ENCODE results near the gene SEMA6A. TPM values are rescaled to one million over a fixed set of nuclear protein-coding genes. Genes with fewer than 3 reads are reported as not detected.

Gene SEMA6A
- total RNA-seq, 4 donors from 2014 or later = 76.7 to 231 (median 117) TPM

DNA sequence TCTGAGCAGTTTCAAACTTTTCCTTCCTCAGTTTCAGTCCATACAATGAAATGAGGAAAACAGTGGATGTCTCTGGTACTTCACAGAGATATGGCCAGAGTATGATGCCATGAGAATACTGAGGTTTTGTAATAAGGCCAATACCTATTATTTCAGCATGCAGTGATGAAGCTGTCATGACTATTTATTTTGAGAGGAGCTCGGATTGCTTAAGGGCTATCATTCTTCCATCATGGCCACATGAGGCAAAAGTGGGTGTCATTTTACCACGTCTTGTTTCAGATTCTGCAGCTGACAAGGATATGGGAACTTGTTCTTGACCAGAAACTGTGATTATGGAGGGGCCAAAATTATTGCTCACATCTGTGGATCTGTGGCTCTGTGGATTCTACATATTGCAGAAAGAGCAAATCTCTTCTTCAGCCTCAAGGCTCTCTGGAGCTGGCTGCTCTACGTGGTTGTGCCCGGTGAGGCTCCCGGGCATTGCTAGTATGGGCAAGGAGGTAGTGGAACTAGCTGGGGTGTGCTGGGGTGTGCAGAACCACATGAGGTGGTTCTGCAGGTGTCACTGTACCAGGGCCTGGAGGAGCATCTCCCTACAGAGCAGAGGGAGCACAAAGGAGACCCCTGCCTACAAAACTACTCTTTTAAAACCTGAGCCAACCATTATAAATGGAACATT, 180.3 kb downstream of the SEMA6A start:
- TF ChIP-seq POLR2AphosphoS5 (IDR thresholded peaks at IDR 0.05) = no peak
- TF ChIP-seq CTCF (IDR thresholded peaks at IDR 0.05) = no peak
- no peak for TF ChIP-seq EP300 (IDR thresholded peaks at IDR 0.05; ENCODE audit: low read depth)
- TF ChIP-seq POLR2A (IDR thresholded peaks at IDR 0.05) = no peak
- H3K27ac ChIP-seq = peak overlapping the region in 1 of 4 donors; percentile 62
- H3K9me3 ChIP-seq = no peaks in the 10 kb centered on the region
- H3K27me3 ChIP-seq = no peaks in the 10 kb centered on the region
- no peak overlapping the region for H3K4me3 ChIP-seq
- intact Hi-C loops (cut with DNase I; ENCODE audit: low total_unique reads) (no loop called here), in situ Hi-C loops (cut with MboI; ENCODE audit: low pct_ligation_motif_present in 1 of 4, low pct_unique_long_range_greater_than_20kb in 1 of 4, low sequenced_read_pairs in 3 of 4) (no loop called here)
- H3K4me1 ChIP-seq = peaks cover 0 to 6% (median 2%) of the 10 kb centered on the region in 4 donors
- H3K36me3 ChIP-seq = no peaks in the 10 kb centered on the region
- DNase-seq = no peak
- 84 to 95% methylated on average over 2 to 5 of the region's 5 CpGs for WGBS, 2 donors (ENCODE audit: low coverage in 1 of 2)

All from transverse colon (tissue), 4 donors.